Transverse colon (tissue), 3 donors: Measurements from ENCODE around the gene FAM107A.

Experiments used
- CTCF ChIP-seq, 5 experiments: fragments of 200-600 bp in 3 of 5; fragments of 450-650 bp in 2 of 5; sonication (generic) in 3 of 5; IDR thresholded peaks; 1 replicate in 2 of 5; 2 replicates in 3 of 5; pipeline ENCODE4 v1.5.1; 2016 to 2017; ENCODE audit warnings: antibody characterized with exemption in 5 of 5, inconsistent platforms in 3 of 5, mild to moderate bottlenecking in 2 of 5, moderate library complexity in 1 of 5
- EP300 ChIP-seq: sonication (generic); formaldehyde crosslinking; IDR thresholded peaks from one replicate; pipeline ENCODE4 v1.6.1; 2017; ENCODE audit warnings: antibody characterized with exemption, low read depth
- POLR2A ChIP-seq: fragments of 450-650 bp; IDR thresholded peaks from one replicate; pipeline ENCODE4 v1.6.1; 2016; ENCODE audit warnings: antibody characterized with exemption, mild to moderate bottlenecking, moderate library complexity

DNA sequence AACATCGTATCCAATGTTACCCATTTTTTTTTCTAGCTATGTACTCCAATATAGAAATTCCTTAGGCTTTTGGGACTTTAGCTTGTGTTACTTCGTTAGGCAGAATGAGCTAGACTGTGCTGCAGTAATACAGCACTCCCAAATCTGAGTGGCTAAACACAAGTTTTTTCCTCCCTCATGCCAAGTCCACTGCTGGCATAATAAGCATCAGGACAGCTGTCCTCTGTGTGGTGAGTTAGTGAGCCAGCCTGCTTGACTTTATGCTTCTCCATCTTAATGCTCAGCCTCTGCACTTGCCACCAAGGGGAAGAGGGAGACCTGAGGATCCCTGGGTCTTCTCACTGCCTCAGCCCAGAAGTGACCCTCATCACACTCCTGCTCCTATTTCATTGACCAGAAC, 22.0 kb downstream of the FAM107A start:
- TF ChIP-seq CTCF (IDR thresholded peaks at IDR 0.05), result no peak
- TF ChIP-seq POLR2A, result no peak
- no peak for TF ChIP-seq EP300
